DND-41 (cell line): ENCODE data around the gene MELK.

Experiments used
- ATAC-seq: fragments of 200-7000 bp; cut with Tn5 transposase; 3 replicates; pipeline ENCODE4 v1.9.1; 2021; ENCODE audit warnings: low read depth; ENCODE audit not compliant: insufficient read depth
- DNase-seq: peaks from one replicate; pipeline ENCODE4 v3.0.0-alpha.2; 2020
- H2AFZ ChIP-seq: 2 replicates; pipeline ENCODE4 v1.6.0; 2012; ENCODE audit warnings: low read depth, low read length
- H3K27ac ChIP-seq: 2 replicates; pipeline ENCODE4 v1.5.1; 2012; ENCODE audit warnings: low read length, inconsistent platforms
- H3K27me3 ChIP-seq: fragments of 200-600 bp; sonication (generic); 2 replicates; pipeline ENCODE4 v1.6.0; 2012; ENCODE audit warnings: low read length, mild to moderate bottlenecking, inconsistent platforms; ENCODE audit not compliant: insufficient read depth, poor library complexity
- H3K36me3 ChIP-seq: 2 replicates; pipeline ENCODE4 v1.5.1; 2012; ENCODE audit warnings: low read length, inconsistent platforms; ENCODE audit not compliant: insufficient read depth
- H3K4me1 ChIP-seq: 2 replicates; pipeline ENCODE4 v1.5.1; 2012; ENCODE audit warnings: mild to moderate bottlenecking, low read length; ENCODE audit not compliant: insufficient read depth
- H3K4me2 ChIP-seq: 2 replicates; pipeline ENCODE4 v1.6.0; 2012; ENCODE audit warnings: mild to moderate bottlenecking, moderate library complexity, low read length, inconsistent platforms; ENCODE audit not compliant: insufficient read depth
- H3K4me3 ChIP-seq, 2 experiments: fragments of 200-600 bp in 1 of 2; shearing (Covaris generic) in 1 of 2; 2 replicates each; pipeline ENCODE4 v1.5.1; 2012 to 2016; ENCODE audit warnings: inconsistent platforms in 2 of 2, low read length in 2 of 2, mild to moderate bottlenecking in 2 of 2, low read depth in 1 of 2, moderate library complexity in 1 of 2
- H3K79me2 ChIP-seq: 2 replicates; pipeline ENCODE4 v1.6.0; 2012; ENCODE audit warnings: low read length, inconsistent platforms; ENCODE audit not compliant: insufficient read depth
- H3K9ac ChIP-seq: 2 replicates; pipeline ENCODE4 v1.6.0; 2012; ENCODE audit warnings: low read depth, mild to moderate bottlenecking, inconsistent platforms, low read length, moderate library complexity
- H3K9me3 ChIP-seq: 2 replicates; pipeline ENCODE4 v1.5.1; 2012; ENCODE audit warnings: low read length, moderate library complexity, mild to moderate bottlenecking, inconsistent platforms; ENCODE audit not compliant: insufficient read depth, severe bottlenecking
- H4K20me1 ChIP-seq: 2 replicates; pipeline ENCODE4 v1.6.0; 2012; ENCODE audit warnings: low read length; ENCODE audit not compliant: insufficient read depth
- EZH2 ChIP-seq: IDR thresholded peaks from 3 replicates; pipeline ENCODE4 v1.6.1; 2012; ENCODE audit warnings: borderline replicate concordance, low read depth, mild to moderate bottlenecking, moderate library complexity, low read length, inconsistent platforms; ENCODE audit not compliant: severe bottlenecking
- TF ChIP-seq, protein P1 (sequence below): IDR thresholded peaks from 2 replicates; pipeline ENCODE4 v1.5.1; 2012; ENCODE audit warnings: borderline replicate concordance, low read length, moderate library complexity, mild to moderate bottlenecking; ENCODE audit not compliant: poor library complexity, severe bottlenecking; ENCODE audit errors: extremely low read depth

MELK gene

GRCh38 chr9:36640771-36641381 is 68.2 kb downstream of the MELK start:
- no peak overlapping the region for H3K27ac ChIP-seq
- no peak overlapping the region for H2AFZ ChIP-seq
- no peak for ATAC-seq
- H3K4me1 ChIP-seq, result no peaks in the 10 kb centered on the region
- peaks cover 88% of the 10 kb centered on the region for H3K36me3 ChIP-seq
- H3K27me3 ChIP-seq, result no peaks in the 10 kb centered on the region
- H3K9me3 ChIP-seq, result no peaks in the 10 kb centered on the region
- TF ChIP-seq, protein P1, sequence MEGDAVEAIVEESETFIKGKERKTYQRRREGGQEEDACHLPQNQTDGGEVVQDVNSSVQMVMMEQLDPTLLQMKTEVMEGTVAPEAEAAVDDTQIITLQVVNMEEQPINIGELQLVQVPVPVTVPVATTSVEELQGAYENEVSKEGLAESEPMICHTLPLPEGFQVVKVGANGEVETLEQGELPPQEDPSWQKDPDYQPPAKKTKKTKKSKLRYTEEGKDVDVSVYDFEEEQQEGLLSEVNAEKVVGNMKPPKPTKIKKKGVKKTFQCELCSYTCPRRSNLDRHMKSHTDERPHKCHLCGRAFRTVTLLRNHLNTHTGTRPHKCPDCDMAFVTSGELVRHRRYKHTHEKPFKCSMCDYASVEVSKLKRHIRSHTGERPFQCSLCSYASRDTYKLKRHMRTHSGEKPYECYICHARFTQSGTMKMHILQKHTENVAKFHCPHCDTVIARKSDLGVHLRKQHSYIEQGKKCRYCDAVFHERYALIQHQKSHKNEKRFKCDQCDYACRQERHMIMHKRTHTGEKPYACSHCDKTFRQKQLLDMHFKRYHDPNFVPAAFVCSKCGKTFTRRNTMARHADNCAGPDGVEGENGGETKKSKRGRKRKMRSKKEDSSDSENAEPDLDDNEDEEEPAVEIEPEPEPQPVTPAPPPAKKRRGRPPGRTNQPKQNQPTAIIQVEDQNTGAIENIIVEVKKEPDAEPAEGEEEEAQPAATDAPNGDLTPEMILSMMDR, result no peak
- no peak for TF ChIP-seq EZH2
- H3K4me2 ChIP-seq, result no peak overlapping the region
- no peak overlapping the region for H3K9ac ChIP-seq
- 0 out of 2 replicates have a peak, but pooled peaks cover 8% of the 10 kb centered on the region for H4K20me1 ChIP-seq
- H3K4me3 ChIP-seq, result no peak overlapping the region
- DNase-seq, result no peak
- peaks cover 41% of the 10 kb centered on the region for H3K79me2 ChIP-seq

DNA sequence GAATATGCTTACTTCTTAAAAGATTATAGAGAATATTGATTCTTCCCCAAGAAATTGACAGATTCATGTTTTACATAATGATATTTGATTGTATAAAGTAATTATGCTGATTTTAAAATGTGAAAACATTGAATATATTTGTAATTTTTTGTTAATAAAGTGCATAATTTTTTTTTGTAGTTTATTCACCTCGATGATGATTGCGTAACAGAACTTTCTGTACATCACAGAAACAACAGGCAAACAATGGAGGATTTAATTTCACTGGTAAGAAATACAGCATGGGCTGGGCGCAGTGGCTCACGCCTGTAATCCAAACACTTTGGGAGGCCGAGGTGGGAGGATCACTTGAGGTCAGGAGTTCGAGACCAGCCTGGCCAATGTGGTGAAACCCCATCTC is 70.1 kb downstream of the MELK start:
- H3K36me3 ChIP-seq, result peaks cover 92% of the 10 kb centered on the region
- no peak overlapping the region for H2AFZ ChIP-seq
- no peak for ATAC-seq
- DNase-seq, result no peak
- no peaks in the 10 kb centered on the region for H3K4me1 ChIP-seq
- no peaks in the 10 kb centered on the region for H3K27me3 ChIP-seq
- H3K9me3 ChIP-seq, result no peaks in the 10 kb centered on the region
- TF ChIP-seq, protein P1, result no peak
- TF ChIP-seq EZH2, result no peak
- H3K4me3 ChIP-seq, result no peak overlapping the region
- H3K9ac ChIP-seq, result no peak overlapping the region
- 0 out of 2 replicates have a peak, but pooled peaks cover 8% of the 10 kb centered on the region for H4K20me1 ChIP-seq
- H3K4me2 ChIP-seq, result no peak overlapping the region
- no peak overlapping the region for H3K27ac ChIP-seq
- H3K79me2 ChIP-seq, result peaks cover 38% of the 10 kb centered on the region

DNA sequence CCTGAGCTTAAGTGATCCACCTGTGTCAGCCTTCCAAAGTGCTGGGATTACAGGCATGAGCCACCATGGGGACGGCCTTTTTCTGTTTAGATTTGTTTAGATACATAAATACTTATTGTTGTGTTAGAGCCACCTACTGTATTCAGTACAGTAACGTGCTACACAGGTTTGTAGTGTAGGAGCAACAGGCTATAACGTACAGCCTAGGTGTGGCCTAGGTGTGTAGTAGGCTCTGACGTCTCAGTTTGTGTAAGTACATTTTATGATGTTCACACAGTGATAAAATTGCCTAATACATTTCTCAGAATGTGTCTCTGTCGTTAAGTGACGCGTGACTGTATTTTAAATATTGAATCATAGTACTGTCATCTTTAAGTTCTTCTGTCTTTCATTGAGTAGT is 84.1 kb downstream of the MELK start:
- DNase-seq (no peak), ATAC-seq (no peak)
- no peak overlapping the region for H3K4me3 ChIP-seq
- H2AFZ ChIP-seq, result no peak overlapping the region
- no peak overlapping the region for H3K9ac ChIP-seq
- H3K4me1 ChIP-seq, result no peaks in the 10 kb centered on the region
- no peaks in the 10 kb centered on the region for H3K9me3 ChIP-seq
- H3K36me3 ChIP-seq, result peaks cover 84% of the 10 kb centered on the region
- H3K27ac ChIP-seq, result no peak overlapping the region
- H3K79me2 ChIP-seq, result 0 out of 2 replicates have a peak, but pooled peaks cover 8% of the 10 kb centered on the region
- H3K27me3 ChIP-seq, result no peaks in the 10 kb centered on the region
- no peak overlapping the region for H3K4me2 ChIP-seq
- H4K20me1 ChIP-seq, result peaks cover 2% of the 10 kb centered on the region; the same call in 1 of the 2 replicates
- no peak for TF ChIP-seq EZH2
- TF ChIP-seq, protein P1, result no peak
